GM21825 (cell line): ENCODE measurements around the gene MNAT1.

Source experiments
- ATAC-seq: cut with Tn5 transposase; IDR thresholded peaks from one replicate; pipeline ENCODE4 v1.9.1; 2021; ENCODE audit warnings: mild to moderate bottlenecking, moderate library complexity; ENCODE audit not compliant: unreplicated experiment

The MNAT1 gene

DNA sequence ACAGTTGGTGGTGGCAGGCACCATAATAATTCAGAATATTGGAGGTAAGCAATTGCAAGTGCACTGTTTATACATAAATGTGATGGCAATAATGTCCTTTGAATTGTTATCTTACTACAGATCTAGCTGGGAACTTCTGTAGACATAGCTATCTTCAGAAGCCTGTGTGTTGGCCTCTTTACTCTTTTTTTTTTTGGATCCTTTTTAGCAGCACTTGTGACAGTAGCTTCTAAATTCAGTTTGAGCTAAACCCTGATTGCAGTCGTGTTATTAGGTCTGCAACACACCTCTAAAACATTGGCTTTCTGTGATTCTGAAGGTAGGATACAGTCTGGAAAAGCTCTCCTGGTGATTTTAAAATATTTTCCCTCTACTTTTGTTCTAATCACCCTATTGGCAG is 285.0 kb downstream of the MNAT1 start:
- ATAC-seq, result no peak
